Measurements from ENCODE around the gene COX6B2. TPM values are rescaled to one million over a fixed set of nuclear protein-coding genes. Genes with fewer than 3 reads are reported as not detected.
A peak's percentile ranks its signal among the peaks of the same experiment; 100 is the strongest.

Gene COX6B2
- polyA plus RNA-seq, 1 donor = 0.78 TPM

DNA sequence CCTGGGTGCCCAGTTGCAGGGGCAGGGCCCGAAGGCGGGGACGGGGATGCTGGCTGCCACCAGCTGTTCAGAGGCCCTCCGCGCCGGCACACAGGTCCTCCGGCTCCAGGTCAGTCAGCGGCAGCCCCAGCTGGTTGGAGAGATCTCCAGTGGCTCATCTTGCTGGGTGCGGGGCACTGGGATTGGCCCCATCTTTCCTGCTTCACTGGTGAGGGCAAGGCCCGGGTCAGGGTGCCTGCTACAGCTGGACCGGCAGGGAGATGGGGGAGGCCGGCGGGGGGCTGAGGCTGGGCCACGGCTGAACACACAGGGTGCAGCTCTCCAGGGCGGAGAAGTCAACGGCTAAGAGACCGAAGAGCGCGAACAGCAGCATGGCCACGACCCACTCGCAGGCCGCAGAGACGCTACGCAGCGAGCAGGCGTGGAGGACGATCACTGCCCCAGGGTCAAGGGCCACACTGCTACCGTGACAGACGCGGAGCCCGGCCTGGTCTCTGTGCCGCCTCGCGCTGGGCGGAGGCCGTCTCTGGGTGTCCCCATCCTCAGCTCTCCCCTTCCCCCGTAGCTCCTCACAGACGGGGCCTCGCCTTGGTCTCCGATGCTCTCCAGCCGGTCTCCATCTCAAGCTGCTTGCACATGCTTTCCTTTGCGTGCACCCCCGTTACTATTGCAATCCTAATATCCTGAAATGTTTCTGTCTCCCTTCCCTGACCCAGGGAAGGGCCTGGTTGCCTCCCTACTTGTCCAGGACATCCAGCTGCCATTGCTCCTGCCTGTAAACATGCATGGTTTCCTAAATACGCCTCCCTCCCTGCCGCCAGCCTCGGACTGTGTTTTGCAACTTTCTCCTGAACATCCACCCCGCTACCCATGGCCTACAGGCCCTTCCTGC lies 41.7 kb downstream of the COX6B2 start:
- no peak for DNase-seq

DNA sequence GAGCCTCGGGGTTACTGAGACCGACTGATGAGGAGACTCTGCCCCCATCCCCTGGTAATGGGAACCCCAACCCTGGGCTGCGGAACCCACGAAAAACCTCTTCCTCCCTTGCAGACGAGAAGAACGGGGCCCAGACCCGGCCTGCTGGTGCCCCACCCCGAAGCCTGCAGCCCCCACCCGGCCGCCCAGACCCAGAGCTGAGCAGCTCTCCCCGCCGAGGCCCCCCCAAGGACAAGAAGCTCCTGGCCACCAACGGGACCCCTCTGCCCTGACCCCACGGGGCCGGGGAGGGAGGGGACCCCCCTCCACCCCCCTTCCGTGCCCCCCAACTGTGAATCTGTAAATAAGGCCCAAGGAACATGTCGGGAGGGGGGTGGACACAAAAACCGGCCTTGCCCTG lies 42.7 kb downstream of the COX6B2 start:
- DNase-seq = no peak

DNA sequence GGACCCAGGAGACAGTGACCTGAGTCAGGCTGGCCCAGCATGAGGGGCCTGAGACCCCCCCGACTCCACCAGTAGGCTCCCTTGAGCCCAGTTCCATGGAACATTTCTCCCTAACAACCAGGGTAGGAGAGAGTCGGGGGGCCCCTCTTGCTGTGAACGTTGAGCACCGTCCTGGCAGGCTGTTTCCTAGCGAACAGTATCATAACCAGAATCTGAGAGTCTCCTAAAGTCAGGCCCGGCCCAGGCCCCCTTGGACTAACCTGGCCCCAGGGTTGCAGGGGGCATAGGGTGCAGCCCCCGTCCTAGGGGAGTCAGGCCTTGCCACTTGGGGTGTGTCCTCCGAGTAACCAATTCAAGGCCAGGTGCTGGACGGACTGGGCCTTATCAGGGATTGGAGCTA lies 43.1 kb downstream of the COX6B2 start:
- no peak for DNase-seq

DNA sequence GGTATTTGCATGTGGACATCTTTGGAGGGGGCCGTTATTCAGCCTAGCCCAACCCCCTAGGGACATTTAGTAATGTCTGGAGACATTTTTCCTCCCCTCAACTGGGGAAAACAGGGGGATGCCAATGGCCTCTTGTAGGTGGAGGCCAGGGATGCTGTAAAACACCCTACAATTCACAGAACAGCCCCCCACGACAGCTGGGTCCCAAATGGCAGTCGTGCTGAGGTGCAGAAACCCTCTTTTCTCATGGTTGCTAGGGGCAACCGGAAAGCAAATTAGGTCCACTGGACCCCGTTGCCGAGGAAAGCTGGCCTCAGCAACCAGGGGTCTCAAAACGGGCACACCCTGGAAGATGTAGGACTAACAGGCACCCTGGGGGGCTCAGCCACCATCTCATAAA lies 44.0 kb downstream of the COX6B2 start:
- no peak for DNase-seq

DNA sequence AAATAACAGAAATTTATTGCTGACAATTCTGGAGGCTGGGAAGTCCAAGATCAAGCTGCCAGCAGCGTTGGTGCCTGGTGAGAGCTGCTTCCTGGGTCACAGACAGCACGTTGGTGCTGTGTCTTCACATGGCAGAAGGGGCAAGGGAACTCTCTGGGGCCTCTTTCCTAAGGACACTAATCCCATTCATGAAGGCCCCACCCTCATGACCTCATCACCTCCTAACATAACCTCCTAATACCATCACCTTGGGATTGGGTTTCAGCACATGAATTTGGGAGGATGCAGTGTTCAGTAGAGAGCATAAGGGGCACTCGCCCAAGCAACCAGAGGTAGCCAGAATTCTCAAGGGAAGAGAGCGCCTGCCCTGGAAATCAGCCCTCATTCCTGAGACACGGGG lies 45.1 kb downstream of the COX6B2 start:
- DNase-seq = no peak

DNA sequence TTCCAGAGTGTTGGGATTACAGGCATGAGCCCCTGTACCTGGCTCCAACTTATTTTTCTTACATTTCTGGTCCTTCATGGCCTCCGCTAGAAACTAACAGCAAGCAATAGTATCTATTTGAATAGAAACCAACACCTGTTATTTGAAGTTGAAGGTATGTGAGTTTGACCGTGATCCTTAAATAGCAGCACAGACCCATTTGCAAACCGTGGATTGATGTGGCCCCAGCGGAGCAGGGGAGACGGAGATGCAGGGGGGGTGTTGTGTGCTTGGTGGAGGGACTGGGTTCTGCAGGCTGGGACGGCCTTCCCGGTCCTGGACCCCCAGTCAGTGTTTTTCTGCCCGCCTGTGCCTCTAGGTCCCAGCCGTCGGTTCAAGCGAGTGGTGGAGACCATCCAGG lies 46.2 kb downstream of the COX6B2 start:
- DNase-seq = no peak

DNA sequence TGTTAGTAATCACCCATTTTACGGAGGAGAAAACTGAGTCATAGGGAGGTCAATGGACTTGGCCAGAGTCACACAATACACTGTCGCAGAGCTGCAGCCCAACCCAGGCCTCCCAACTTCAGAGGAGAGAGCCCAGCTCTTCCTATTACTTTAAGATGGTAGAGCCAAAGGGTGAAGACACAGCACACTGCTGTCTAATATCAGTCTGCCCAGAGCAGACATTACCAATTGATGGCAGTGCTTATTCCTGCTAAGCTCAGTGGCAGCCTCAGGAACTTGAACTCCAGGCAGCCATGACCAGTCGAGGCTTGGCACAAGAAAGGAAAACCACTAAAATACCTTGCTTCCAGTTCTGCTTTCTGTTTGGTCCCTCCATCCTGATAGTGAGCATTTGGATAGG lies 47.8 kb downstream of the COX6B2 start:
- no peak for DNase-seq

DNA sequence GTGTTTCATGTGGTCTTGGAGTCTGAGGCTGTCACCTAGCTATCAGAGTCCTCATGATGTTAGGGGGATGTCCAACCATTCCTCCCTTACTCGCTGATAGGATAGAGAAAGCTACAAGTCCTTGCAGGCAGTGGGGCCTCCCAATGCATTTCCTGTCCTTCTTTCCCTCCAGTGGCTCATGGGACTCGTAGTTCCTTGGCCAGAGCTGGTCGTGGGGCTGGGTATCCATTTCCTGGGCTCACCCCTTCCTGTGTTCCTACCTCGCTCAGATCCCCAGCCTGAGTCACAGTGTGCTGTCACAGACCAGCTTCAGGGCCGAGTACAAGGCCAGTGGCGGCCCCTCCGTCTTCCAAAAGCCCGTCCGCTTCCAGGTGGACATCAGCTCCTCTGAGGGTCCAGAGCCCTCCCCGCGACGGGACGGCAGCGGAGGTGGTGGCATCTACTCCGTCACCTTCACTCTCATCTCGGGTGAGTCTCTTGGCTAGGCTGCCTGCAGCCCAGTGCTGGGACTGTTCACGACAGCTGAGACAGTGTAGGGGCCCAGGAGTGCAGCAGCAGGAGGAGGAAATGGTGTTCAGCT lies 48.4 kb downstream of the COX6B2 start:
- DNase-seq = no peak

DNA sequence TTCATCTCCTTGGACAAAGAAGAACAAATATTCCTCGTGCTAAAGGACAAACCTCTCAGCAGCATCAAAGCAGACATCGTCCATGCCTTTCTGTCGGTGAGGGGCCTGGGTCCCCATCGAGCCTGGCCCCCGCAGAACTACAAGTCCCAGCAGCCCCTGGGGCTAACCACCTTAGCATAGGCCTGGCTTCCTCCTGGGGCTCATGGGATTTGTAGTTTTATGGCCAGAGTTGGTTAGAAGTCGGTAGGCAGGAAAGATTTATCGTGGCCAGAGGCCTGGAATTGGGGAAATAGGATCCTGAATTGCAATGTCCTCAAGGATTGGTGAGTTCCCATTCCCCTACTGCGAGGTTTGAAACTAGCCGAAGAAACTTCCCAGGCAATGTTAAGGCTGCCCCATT lies 49.0 kb downstream of the COX6B2 start:
- no peak for DNase-seq

DNA sequence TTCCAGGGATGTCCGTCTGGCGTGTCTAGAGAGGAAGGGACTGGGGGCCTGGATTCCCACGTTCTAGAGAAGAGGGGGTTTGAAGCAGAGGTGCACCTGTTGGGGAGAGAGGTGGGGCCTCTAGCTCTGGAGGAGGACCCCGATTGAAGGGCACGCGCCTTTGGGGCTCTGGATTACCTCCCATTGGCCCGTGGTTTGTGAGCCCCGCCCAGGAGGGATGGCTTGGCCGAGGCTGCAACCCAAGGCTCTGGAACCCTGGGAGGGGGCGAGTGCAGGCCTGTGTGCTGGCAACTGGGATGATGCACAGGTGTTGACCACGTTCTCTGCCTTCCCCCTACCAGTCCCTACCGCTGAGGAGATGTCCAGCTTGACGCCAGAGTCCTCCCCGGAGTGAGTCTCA lies 49.5 kb downstream of the COX6B2 start:
- no peak for DNase-seq

DNA sequence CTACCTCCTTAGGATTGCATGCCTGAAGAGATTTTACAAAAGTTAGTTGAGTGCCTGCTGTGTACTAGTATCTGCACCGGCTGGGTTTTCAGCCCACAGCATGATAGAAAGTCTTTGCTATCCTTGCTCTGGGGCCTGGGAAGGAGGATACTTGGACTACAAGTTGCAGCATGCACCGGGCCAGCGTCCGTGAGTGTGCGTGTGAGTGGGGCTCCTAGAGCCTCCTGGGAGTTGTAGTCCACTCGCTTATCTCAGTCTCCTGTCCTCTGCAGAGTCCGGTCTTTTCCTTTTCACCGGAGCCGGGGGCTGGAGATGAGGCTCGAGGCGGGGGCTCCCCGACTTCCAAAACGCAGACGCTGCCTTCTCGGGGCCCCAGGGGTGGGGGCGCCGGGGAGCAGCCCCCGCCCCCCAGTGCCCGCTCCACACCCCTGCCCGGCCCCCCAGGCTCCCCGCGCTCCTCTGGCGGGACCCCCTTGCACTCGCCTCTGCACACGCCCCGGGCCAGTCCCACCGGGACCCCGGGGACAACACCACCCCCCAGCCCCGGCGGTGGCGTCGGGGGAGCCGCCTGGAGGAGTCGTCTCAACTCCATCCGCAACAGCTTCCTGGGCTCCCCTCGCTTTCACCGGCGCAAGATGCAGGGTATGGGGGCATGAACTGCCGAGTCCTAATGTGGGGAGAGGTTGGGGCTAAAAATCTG lies 50.1 kb downstream of the COX6B2 start:
- no peak for DNase-seq

DNA sequence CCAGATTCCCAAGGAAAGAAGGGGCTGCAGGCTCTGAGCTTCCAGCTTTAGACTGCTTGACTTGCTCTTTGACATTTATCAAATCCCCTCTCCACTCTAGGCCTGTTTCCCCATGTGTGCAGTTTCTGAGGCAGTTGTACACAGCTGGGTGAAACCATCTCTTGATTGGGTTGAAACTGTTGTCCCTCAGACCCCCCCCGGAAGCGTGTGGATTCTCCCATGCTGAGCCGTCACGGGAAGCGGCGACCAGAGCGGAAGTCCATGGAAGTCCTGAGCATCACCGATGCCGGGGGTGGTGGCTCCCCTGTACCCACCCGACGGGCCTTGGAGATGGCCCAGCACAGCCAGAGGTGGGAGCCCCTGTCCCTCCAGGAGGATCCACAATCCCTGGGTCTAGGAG lies 51.0 kb downstream of the COX6B2 start:
- DNase-seq = no peak

DNA sequence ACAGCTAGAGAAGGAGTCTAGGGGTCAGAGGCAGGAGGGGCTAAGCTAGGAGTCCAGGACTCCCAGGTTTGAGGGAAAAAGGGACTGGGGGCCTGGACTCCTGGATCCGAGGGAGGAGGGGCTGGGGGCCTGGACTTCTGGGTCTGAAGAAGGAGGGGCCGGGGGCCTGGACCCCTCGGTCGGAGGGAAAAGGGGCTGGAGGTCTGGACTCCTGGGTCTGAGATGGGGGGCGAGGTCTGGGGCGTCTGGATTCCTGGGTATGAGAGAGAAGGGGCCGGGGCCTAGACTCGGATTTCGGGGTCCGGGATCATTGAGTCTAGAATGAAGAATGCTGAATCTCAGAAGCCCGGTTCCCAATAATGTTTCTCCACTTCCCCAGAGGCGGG lies 52.2 kb downstream of the COX6B2 start:
- no peak for DNase-seq

DNA sequence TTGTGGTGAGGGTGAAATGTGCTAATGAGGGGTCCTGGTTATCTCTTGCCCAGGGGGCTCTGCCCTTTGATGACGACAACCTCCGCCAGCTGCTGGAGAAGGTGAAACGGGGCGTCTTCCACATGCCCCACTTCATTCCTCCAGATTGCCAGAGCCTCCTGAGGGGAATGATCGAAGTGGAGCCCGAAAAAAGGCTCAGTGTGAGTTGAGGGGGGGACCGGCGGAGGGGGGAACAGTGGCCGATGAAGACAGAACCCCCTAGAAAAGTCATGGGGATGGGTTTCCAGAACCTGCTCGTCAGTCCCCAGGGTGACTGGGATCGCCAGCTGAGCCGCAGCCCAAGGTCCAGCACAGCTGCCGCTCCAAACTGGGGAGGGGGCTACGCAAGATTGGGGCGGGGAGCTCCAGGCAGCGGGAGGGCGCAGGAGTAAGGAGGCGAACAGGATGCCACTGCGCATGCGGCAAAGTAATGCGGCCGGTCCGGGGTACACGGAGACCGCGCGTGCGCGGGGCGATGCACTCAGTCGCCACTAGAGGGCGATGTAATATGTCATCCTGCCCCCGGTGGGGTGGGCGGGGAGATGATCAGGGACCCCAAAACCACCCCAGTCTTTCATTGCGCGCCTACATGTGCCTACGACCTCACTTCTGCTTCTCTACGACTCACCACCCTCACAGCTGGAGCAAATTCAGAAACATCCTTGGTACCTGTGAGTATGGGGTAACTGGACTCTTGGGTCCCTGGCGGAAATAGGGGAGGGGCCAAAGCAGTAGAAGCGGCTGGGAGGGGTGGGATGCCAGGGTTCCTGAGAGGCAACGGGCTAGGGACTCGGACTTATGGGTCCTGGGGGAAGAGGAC lies 52.8 kb downstream of the COX6B2 start:
- peak; percentile 83 for DNase-seq

DNA sequence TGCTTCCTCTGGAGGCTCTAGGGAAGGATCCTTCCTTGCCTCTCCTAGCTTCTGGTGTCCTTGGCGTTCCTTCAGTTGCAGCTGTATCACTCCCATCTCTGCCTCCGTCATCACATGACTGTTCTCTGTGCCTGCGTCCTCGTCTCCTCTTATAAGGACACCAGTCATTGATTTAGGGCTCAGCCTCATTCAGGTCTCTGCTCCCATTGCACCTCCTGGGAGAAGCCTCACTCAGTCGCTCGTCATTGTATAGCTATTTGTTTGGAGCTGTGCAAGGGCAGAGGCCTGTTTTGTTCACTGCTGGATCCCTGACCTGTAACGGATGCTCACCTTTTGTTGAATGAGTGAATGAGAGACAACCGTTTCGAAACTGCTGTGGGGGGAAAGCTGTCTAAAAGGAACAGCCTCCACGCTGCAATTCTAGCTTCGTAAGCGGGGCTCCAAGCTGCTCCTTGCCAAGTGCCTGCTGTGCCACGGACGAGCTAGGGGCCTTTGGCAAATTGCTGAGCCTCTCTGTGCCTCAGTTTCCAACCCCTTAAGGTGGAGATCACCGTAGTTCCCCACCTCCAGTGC lies 53.5 kb downstream of the COX6B2 start:
- no peak for DNase-seq

DNA sequence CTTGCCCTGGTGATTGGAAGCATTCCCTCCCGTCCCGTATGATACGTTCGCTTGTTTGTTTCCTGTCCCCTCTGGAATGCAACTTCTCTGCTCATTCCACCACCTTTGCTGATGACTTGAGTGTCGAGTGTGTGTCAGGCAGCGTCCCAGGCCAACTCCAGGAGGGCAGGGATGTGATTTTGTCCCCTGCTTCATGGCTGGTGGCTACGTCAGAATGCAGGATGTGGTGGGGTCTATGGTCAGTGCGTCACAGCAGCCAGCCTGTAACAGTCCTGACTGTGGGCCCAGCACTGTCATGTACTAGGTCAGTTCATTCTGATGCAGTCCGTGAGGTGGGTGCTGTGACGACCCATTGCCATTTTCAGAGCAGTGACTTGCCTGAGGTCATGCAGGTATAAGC lies 54.5 kb downstream of the COX6B2 start:
- DNase-seq = no peak

Other genes starting within 250 kb of the COX6B2 start
- gene PPP1R12C, start 237.1 kb downstream of the COX6B2 start, polyA plus RNA-seq (ENCODE audit: insufficient read length) = 68.6 TPM
- gene TNNT1, start 205.5 kb downstream of the COX6B2 start, polyA plus RNA-seq (ENCODE audit: insufficient read length) = 3.8 TPM
- gene TNNI3, start 197.0 kb downstream of the COX6B2 start, polyA plus RNA-seq (ENCODE audit: insufficient read length) = 3.3 TPM
- 7.5 TPM for gene DNAAF3, start 188.1 kb downstream of the COX6B2 start, polyA plus RNA-seq (ENCODE audit: insufficient read length)
- gene SYT5, start 174.4 kb downstream of the COX6B2 start, polyA plus RNA-seq (ENCODE audit: insufficient read length) = 0.30 TPM
- 0.07 TPM for gene PTPRH, start 145.2 kb downstream of the COX6B2 start, polyA plus RNA-seq (ENCODE audit: insufficient read length)
- 2.8 TPM for gene TMEM86B, start 126.0 kb downstream of the COX6B2 start, polyA plus RNA-seq (ENCODE audit: insufficient read length)
- 46.0 TPM for gene PPP6R1, start 95.7 kb downstream of the COX6B2 start, polyA plus RNA-seq (ENCODE audit: insufficient read length)
- 24.0 TPM for gene HSPBP1, start 74.6 kb downstream of the COX6B2 start, polyA plus RNA-seq (ENCODE audit: insufficient read length)
- 14.7 TPM for gene BRSK1, start 70.7 kb downstream of the COX6B2 start, polyA plus RNA-seq (ENCODE audit: insufficient read length)
- gene TMEM150B, start 29.4 kb downstream of the COX6B2 start, polyA plus RNA-seq (ENCODE audit: insufficient read length) = 1.5 TPM
- gene KMT5C, start 14.8 kb downstream of the COX6B2 start, polyA plus RNA-seq (ENCODE audit: insufficient read length) = 24.4 TPM
- gene GARIN5B, start 8.5 kb upstream of the COX6B2 start, polyA plus RNA-seq (ENCODE audit: insufficient read length) = 0.17 TPM
- gene IL11, start 15.7 kb upstream of the COX6B2 start, polyA plus RNA-seq (ENCODE audit: insufficient read length) = 1.4 TPM
- 0.48 TPM for gene TMEM190, start 22.1 kb upstream of the COX6B2 start, polyA plus RNA-seq (ENCODE audit: insufficient read length)
- gene TMEM238, start 29.6 kb upstream of the COX6B2 start, polyA plus RNA-seq (ENCODE audit: insufficient read length) = 0.32 TPM
- 746 TPM for gene RPL28, start 31.2 kb upstream of the COX6B2 start, polyA plus RNA-seq (ENCODE audit: insufficient read length)
- 43.7 TPM for gene UBE2S, start 53.1 kb upstream of the COX6B2 start, polyA plus RNA-seq (ENCODE audit: insufficient read length)
- 0.20 TPM for gene SHISA7, start 88.6 kb upstream of the COX6B2 start, polyA plus RNA-seq (ENCODE audit: insufficient read length)
- 30.1 TPM for gene ISOC2, start 106.9 kb upstream of the COX6B2 start, polyA plus RNA-seq (ENCODE audit: insufficient read length)
- gene C19orf85, start 110.0 kb upstream of the COX6B2 start, polyA plus RNA-seq (ENCODE audit: insufficient read length) = not detected
- 2.4 TPM for gene ZNF628, start 121.9 kb upstream of the COX6B2 start, polyA plus RNA-seq (ENCODE audit: insufficient read length)
- gene NAT14, start 130.5 kb upstream of the COX6B2 start, polyA plus RNA-seq (ENCODE audit: insufficient read length) = 36.8 TPM
- gene SSC5D, start 133.7 kb upstream of the COX6B2 start, polyA plus RNA-seq (ENCODE audit: insufficient read length) = 1.1 TPM
- gene SBK2, start 182.4 kb upstream of the COX6B2 start, polyA plus RNA-seq (ENCODE audit: insufficient read length) = 1.1 TPM
- gene SBK3, start 190.8 kb upstream of the COX6B2 start, polyA plus RNA-seq (ENCODE audit: insufficient read length) = 0.58 TPM
- gene ZNF579, start 226.1 kb upstream of the COX6B2 start, polyA plus RNA-seq (ENCODE audit: insufficient read length) = 16.1 TPM
- gene FIZ1, start 244.8 kb upstream of the COX6B2 start, polyA plus RNA-seq (ENCODE audit: insufficient read length) = 20.7 TPM
- gene ZNF524, start 245.6 kb upstream of the COX6B2 start, polyA plus RNA-seq (ENCODE audit: insufficient read length) = 5.4 TPM

Measured in left kidney (tissue), 2 donors.